Measurements from ENCODE around the gene PITPNC1. TPM values are rescaled to one million over a fixed set of nuclear protein-coding genes. Genes with fewer than 3 reads are reported as not detected.

PITPNC1 gene
- total RNA-seq, 4 donors from 2014 or later = 8.0 to 20.4 (median 9.6) TPM

DNA sequence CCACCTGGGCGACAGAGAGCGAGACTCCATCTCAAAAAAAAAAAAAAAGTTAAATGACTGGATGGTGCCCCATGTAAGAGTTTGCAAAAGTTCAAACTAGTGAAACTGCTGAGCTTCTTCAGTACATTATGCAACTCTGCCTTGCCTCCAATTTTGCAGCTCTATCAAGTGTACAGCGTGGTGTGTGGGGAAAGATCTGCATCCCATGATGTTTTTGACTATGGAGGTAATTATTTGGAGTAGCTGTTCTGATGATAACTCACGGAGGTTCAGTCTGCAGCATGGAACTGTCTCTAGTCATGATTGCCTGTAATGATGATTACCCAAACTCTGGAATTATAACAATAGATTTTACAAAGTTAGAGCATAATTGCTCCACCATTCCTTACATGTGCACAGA lies 149.6 kb downstream of the PITPNC1 start:
- DNase-seq (ENCODE audit: low spot score in 2 of 2) = no peak
- Histone ChIP-seq H3K27me3 (no peaks in the 10 kb centered on the region), H3K9me3 (no peaks in the 10 kb centered on the region), H3K27ac (no peak overlapping the region), H3K36me3 (no peaks in the 10 kb centered on the region), H3K4me3 (no peak overlapping the region), H3K4me1 (peaks cover 0 to 15% (median 4%) of the 10 kb centered on the region in 4 donors)
- TF ChIP-seq POLR2A (IDR thresholded peaks at IDR 0.05) = no peak
- no peak for TF ChIP-seq EP300 (IDR thresholded peaks at IDR 0.05)
- TF ChIP-seq, protein P1, sequence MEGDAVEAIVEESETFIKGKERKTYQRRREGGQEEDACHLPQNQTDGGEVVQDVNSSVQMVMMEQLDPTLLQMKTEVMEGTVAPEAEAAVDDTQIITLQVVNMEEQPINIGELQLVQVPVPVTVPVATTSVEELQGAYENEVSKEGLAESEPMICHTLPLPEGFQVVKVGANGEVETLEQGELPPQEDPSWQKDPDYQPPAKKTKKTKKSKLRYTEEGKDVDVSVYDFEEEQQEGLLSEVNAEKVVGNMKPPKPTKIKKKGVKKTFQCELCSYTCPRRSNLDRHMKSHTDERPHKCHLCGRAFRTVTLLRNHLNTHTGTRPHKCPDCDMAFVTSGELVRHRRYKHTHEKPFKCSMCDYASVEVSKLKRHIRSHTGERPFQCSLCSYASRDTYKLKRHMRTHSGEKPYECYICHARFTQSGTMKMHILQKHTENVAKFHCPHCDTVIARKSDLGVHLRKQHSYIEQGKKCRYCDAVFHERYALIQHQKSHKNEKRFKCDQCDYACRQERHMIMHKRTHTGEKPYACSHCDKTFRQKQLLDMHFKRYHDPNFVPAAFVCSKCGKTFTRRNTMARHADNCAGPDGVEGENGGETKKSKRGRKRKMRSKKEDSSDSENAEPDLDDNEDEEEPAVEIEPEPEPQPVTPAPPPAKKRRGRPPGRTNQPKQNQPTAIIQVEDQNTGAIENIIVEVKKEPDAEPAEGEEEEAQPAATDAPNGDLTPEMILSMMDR (IDR thresholded peaks at IDR 0.05) = no peak
- WGBS, 2 donors = 89 to 97% methylated on average over 4 of the region's 4 CpGs

DNA sequence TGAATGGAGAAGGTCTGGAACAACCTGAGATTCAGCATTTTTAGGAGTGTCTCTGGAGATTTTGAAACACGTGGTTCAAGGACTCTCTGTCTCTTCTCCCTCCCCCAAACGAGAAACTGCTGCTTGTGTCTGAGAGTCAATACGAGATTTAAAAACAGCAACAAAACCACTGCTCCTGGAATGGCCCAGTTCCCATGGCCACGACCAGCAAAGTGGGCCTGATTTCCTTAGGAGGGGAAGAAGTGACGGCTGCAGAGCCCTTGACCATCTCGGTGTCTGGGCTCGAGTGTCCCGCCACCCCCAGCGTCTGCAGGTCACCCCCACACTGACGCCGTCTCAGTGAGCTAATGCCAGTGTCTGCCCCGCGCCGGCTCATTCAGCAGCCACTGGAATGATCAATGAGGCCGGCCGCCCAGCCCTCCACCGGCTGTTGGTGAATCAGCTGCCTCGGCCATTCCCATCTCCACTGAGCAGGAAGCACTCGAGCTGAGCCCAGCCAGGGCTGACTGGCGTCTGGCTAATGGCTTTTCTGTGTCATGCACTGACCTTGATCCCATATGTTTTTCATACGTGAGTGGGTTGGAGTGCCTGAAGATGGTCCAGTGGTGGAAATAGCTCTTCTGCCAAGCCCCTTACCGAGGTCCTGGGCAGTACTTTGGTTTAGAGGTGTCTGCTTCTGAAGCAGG lies 151.8 kb downstream of the PITPNC1 start:
- DNase-seq (ENCODE audit: low spot score in 2 of 2) = peak; percentile 41 to 62
- Histone ChIP-seq H3K27ac (peak overlapping the region in 2 of 4 donors; percentile 55 to 71), H3K9me3 (no peaks in the 10 kb centered on the region), H3K27me3 (no peaks in the 10 kb centered on the region), H3K36me3 (no peaks in the 10 kb centered on the region), H3K4me3 (peak overlapping the region in 1 of 4 donors; percentile 38), H3K4me1 (peaks cover 0 to 15% (median 4%) of the 10 kb centered on the region in 4 donors)
- TF ChIP-seq POLR2A (IDR thresholded peaks at IDR 0.05) (no peak), EP300 (IDR thresholded peaks at IDR 0.05) (peak in 1 of 2 donors; percentile 28)
- TF ChIP-seq, protein P1 (IDR thresholded peaks at IDR 0.05) = no peak
- 7 to 14% methylated on average over 13 to 22 of the region's 22 CpGs for WGBS, 2 donors

DNA sequence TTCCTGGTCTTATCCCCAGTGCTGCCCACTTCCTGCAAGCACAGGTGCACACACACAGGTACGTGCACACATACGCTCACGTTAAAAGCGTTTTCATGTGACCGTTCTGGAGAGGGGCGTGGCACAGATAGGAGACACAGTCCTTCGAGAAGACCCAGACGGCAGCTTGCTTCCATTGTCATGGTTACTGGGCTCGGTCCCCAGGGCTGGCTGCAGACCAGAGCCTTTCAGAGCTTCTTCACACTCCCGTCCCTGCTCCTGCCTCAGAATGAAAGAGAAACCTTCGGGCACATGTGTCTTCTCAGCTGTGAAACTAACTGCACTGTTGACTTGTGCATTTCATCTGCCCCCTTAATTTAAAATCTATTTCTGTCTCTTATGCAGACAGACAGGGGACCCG lies 154.2 kb downstream of the PITPNC1 start:
- H3K4me3 ChIP-seq = no peak overlapping the region
- 70 to 76% methylated on average over 12 of the region's 12 CpGs for WGBS, 2 donors
- TF ChIP-seq POLR2A (IDR thresholded peaks at IDR 0.05) = no peak
- TF ChIP-seq, protein P1 (IDR thresholded peaks at IDR 0.05) = no peak
- no peak for DNase-seq (ENCODE audit: low spot score in 2 of 2)
- H3K27me3 ChIP-seq = no peaks in the 10 kb centered on the region
- H3K36me3 ChIP-seq = peaks cover 0 to 17% (median 0%) of the 10 kb centered on the region in 3 donors
- H3K27ac ChIP-seq = no peak overlapping the region
- peaks cover 0 to 15% (median 4%) of the 10 kb centered on the region in 4 donors for H3K4me1 ChIP-seq
- peaks cover 0 to 3% (median 0%) of the 10 kb centered on the region in 4 donors for H3K9me3 ChIP-seq

DNA sequence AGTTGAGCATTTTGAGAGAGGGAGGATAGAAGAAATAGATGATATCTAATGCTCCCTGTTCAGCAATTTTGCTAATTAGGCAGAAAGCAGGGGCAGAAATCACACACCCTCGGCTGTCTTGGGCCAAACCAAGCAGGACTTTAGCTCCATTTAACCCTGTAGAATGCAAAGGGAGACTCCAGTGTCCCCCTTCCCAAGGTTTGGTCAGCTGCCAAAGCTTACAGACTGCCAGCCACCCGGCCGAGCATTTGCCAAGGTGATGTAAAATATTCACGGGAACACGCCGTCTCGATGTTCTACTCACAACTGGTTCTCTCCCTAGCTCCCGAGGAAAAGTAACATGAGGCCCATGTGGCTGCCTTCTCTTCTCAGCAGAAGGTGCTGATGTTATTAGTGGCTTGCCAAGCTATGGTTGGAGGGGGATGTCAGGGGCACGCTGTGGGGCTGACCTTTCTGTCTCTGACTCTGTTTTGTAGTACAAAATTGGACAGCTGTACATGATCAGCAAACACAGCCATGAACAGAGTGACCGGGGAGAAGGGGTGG lies 155.3 kb downstream of the PITPNC1 start:
- peaks cover 0 to 15% (median 4%) of the 10 kb centered on the region in 4 donors for H3K4me1 ChIP-seq
- H3K36me3 ChIP-seq = peaks cover 0 to 25% (median 0%) of the 10 kb centered on the region in 3 donors
- no peak for TF ChIP-seq POLR2A (IDR thresholded peaks at IDR 0.05)
- TF ChIP-seq, protein P1 (IDR thresholded peaks at IDR 0.05) = no peak
- TF ChIP-seq EP300 (IDR thresholded peaks at IDR 0.05) = no peak
- DNase-seq (ENCODE audit: low spot score in 2 of 2) = no peak
- H3K27me3 ChIP-seq = no peaks in the 10 kb centered on the region
- no peak overlapping the region for H3K27ac ChIP-seq
- 76 to 77% methylated on average over 10 of the region's 10 CpGs for WGBS, 2 donors
- H3K9me3 ChIP-seq = peaks cover 0 to 4% (median 0%) of the 10 kb centered on the region in 4 donors
- no peak overlapping the region for H3K4me3 ChIP-seq

DNA sequence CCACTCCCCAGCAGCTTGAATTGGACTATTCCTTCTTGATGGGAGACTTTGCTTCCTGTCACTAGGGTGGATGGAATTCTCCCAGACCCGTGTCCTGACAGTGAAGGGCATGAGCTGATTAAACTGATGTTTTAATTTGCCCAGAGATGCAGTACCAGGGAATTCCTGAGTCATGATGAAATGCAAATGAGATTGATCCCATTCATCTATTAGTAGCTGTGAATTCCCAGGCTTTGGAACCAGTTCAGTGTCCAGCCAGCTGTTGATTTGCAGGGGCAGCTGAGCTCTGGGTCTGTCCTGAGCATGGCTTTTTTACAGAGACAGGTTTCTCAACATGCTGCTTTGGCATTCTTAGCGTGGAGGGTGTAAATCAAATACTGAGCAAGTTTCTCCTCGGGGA lies 157.9 kb downstream of the PITPNC1 start:
- no peaks in the 10 kb centered on the region for H3K27me3 ChIP-seq
- no peak overlapping the region for H3K4me3 ChIP-seq
- no peaks in the 10 kb centered on the region for H3K4me1 ChIP-seq
- H3K27ac ChIP-seq = no peak overlapping the region
- TF ChIP-seq EP300 (IDR thresholded peaks at IDR 0.05) (no peak), POLR2A (IDR thresholded peaks at IDR 0.05) (no peak)
- TF ChIP-seq, protein P1 (IDR thresholded peaks at IDR 0.05) = no peak
- peaks cover 0 to 4% (median 0%) of the 10 kb centered on the region in 4 donors for H3K9me3 ChIP-seq
- peaks cover 0 to 25% (median 0%) of the 10 kb centered on the region in 3 donors for H3K36me3 ChIP-seq
- WGBS, 2 donors = 59 to 68% methylated on average over 3 of the region's 3 CpGs
- no peak for DNase-seq (ENCODE audit: low spot score in 2 of 2)

All from tibial nerve (tissue), 4 donors.